Uterus (tissue), 2 donors: ENCODE data around the gene PKNOX2.

Experiments used
- CTCF ChIP-seq, 4 experiments: fragments of 200-600 bp in 2 of 4; fragments of 450-650 bp in 2 of 4; sonication (generic) in 2 of 4; IDR thresholded peaks; one replicate each; pipeline ENCODE4 v1.5.1; 2016 to 2019; ENCODE audit warnings: antibody characterized with exemption in 4 of 4, mild to moderate bottlenecking in 2 of 4, moderate library complexity in 1 of 4
- POLR2A ChIP-seq, 2 donors: fragments of 450-650 bp; IDR thresholded peaks; one replicate each; pipeline ENCODE4 v1.6.1; 2016; ENCODE audit warnings: antibody characterized with exemption in 2 of 2, mild to moderate bottlenecking in 1 of 2, moderate library complexity in 1 of 2

- no peak for TF ChIP-seq CTCF (IDR thresholded peaks at IDR 0.05)
- TF ChIP-seq POLR2A (IDR thresholded peaks at IDR 0.05), result no peak
Measured at GRCh38 chr11:125379981-125380380, 215.4 kb downstream of the PKNOX2 start.
